Lung (tissue), 12 donors: ENCODE results near the gene SLC15A1. TPM values are rescaled to one million over a fixed set of nuclear protein-coding genes. Genes with fewer than 3 reads are reported as not detected.

Experiments
- ATAC-seq: fragments of 200-7000 bp; cut with Tn5 transposase; one replicate; pipeline ENCODE4 v1.9.1; 2020; ENCODE audit warnings: moderate number of reproducible peaks; ENCODE audit not compliant: insufficient read depth, low FRiP score
- DNase-seq, 3 donors: peaks; one replicate each; pipeline ENCODE4 v3.0.0-alpha.2; 2013 to 2017
- H3K27ac ChIP-seq, 2 donors: one replicate each; pipeline ENCODE4 v1.5.1; 2013; ENCODE audit warnings: mild to moderate bottlenecking in 2 of 2, moderate library complexity in 2 of 2, control low read depth in 1 of 2, inconsistent platforms in 1 of 2, low read depth in 1 of 2, low read length in 1 of 2
- H3K27me3 ChIP-seq, 3 donors: one replicate each; pipeline ENCODE4 v1.5.1; 2013; ENCODE audit warnings: low read length in 2 of 3; ENCODE audit not compliant: control insufficient read depth in 3 of 3, insufficient read depth in 3 of 3
- H3K36me3 ChIP-seq, 4 donors: one replicate each; pipeline ENCODE4 v1.5.1; 2013; ENCODE audit warnings: low read length in 4 of 4, mild to moderate bottlenecking in 1 of 4, moderate library complexity in 1 of 4; ENCODE audit not compliant: control insufficient read depth in 4 of 4, insufficient read depth in 4 of 4
- H3K4me1 ChIP-seq, 5 donors: one replicate each; pipeline ENCODE4 v1.5.1; 2013; ENCODE audit warnings: low read length in 5 of 5, mild to moderate bottlenecking in 2 of 5, moderate library complexity in 1 of 5; ENCODE audit not compliant: control insufficient read depth in 5 of 5, insufficient read depth in 5 of 5
- H3K4me3 ChIP-seq: one replicate; pipeline ENCODE4 v1.5.1; 2013; ENCODE audit warnings: mild to moderate bottlenecking, control low read depth, moderate library complexity
- H3K9ac ChIP-seq, 2 donors: one replicate each; pipeline ENCODE4 v1.5.1; 2013; ENCODE audit warnings: low read length in 2 of 2, control low read depth in 1 of 2; ENCODE audit not compliant: insufficient read depth in 1 of 2
- H3K9me3 ChIP-seq, 4 donors: one replicate each; pipeline ENCODE4 v1.5.1; 2013; ENCODE audit warnings: low read length in 3 of 4, mild to moderate bottlenecking in 1 of 4, moderate library complexity in 1 of 4; ENCODE audit not compliant: control insufficient read depth in 4 of 4, insufficient read depth in 3 of 4
- CTCF ChIP-seq: IDR thresholded peaks from 2 replicates; pipeline ENCODE4 v1.5.1; 2012; ENCODE audit warnings: mild to moderate bottlenecking; ENCODE audit errors: control extremely low read depth, extremely low read depth
- WGBS, 2 donors: extraction: QIAGEN DNeasy Blood & Tissue Kit; methylation state at CpG; one replicate each; pipeline ENCODE4 v1.1.7; 2013; 5-methylcytosine and 5-hydroxymethylcytosine counted together
- polyA plus RNA-seq, 2 donors: library from polyadenylated mRNA; stranded (reverse); fragments of 200-250 nt; gene quantifications; one replicate each; pipeline ENCODE4 v1.2.1, GENCODE V29; 2013
- total RNA-seq, 2 donors: library from RNA; depleted of rRNA in 1 of 2; stranded (reverse); fragments of >200 nt in 1 of 2; gene quantifications; one replicate each; pipeline ENCODE4 v1.2.1, GENCODE V29; 2014 to 2021
- donor health status: control.
- donor health status: control.
- donor health status: Bipolar disorder and iron deficiency.
- donor health status: healthy.
- donor health status: DM: yes; HTN: yes; CAD: no.

Gene SLC15A1
- total and polyA plus RNA-seq, 4 donors, result 0.01 to 1.4 (median 0.31) TPM; not detected in 1

- H3K27ac ChIP-seq, result no peak overlapping the region
- 62 to 73% methylated on average over 12 of the region's 12 CpGs for WGBS, 2 donors
- ATAC-seq, result no peak
- no peaks in the 10 kb centered on the region for H3K27me3 ChIP-seq
- H3K4me1 ChIP-seq, result peaks cover 0 to 5% (median 0%) of the 10 kb centered on the region in 5 donors
- H3K36me3 ChIP-seq, result no peaks in the 10 kb centered on the region
- H3K4me3 ChIP-seq, result no peak overlapping the region
- no peak for DNase-seq
- no peak overlapping the region for H3K9ac ChIP-seq
- TF ChIP-seq CTCF, result no peak
- no peaks in the 10 kb centered on the region for H3K9me3 ChIP-seq
These were observed 101.9 kb downstream of the SLC15A1 start for GRCh38 chr13:98650396-98651107.

- H3K27me3 ChIP-seq, result no peaks in the 10 kb centered on the region
- H3K9ac ChIP-seq, result no peak overlapping the region
- DNase-seq (no peak), ATAC-seq (no peak)
- no peak overlapping the region for H3K4me3 ChIP-seq
- H3K27ac ChIP-seq, result no peak overlapping the region
- no peak for TF ChIP-seq CTCF
- no peaks in the 10 kb centered on the region for H3K9me3 ChIP-seq
- no peaks in the 10 kb centered on the region for H3K36me3 ChIP-seq
- H3K4me1 ChIP-seq, result peaks cover 0 to 5% (median 0%) of the 10 kb centered on the region in 5 donors
- 81 to 83% methylated on average over 7 of the region's 7 CpGs for WGBS, 2 donors
These were observed 102.6 kb downstream of the SLC15A1 start for GRCh38 chr13:98649861-98650260.

- no peak for DNase-seq
- H3K27ac ChIP-seq, result no peak overlapping the region
- no peak for TF ChIP-seq CTCF
- no peak overlapping the region for H3K4me3 ChIP-seq
- no peak for ATAC-seq
- peaks cover 0 to 5% (median 0%) of the 10 kb centered on the region in 5 donors for H3K4me1 ChIP-seq
- H3K9ac ChIP-seq, result no peak overlapping the region
- H3K27me3 ChIP-seq, result no peaks in the 10 kb centered on the region
- WGBS, 2 donors, result 76 to 88% methylated on average over 3 of the region's 3 CpGs
- H3K9me3 ChIP-seq, result no peaks in the 10 kb centered on the region
- H3K36me3 ChIP-seq, result no peaks in the 10 kb centered on the region
These were observed 103.8 kb downstream of the SLC15A1 start for GRCh38 chr13:98648686-98649085.
